Left lung (tissue), 10 donors: ENCODE results near the gene CD19. TPM values are rescaled to one million over a fixed set of nuclear protein-coding genes. Genes with fewer than 3 reads are reported as not detected.
"Not testable (repeated sequence)": the region's sequence is repeated elsewhere in the genome, so short reads cannot be mapped to it uniquely, and the experiment has no call there.

Source experiments
- ATAC-seq: fragments of 200-7000 bp; cut with Tn5 transposase; one replicate; pipeline ENCODE4 v1.9.1; 2020; ENCODE audit warnings: moderate library complexity
- DNase-seq, 4 donors: peaks; one replicate each; pipeline ENCODE4 v3.0.0-alpha.2; 2013 to 2020
- H3K27ac ChIP-seq, 2 donors: fragments of 200-600 bp; sonication (generic) in 1 of 2; one replicate each; pipeline versions ENCODE4 v1.5.0 to v1.8.0; 2020 to 2021
- H3K27me3 ChIP-seq, 2 donors: fragments of 200-600 bp; sonication (generic) in 1 of 2; one replicate each; pipeline versions ENCODE4 v1.5.0 to v1.8.0; 2020 to 2021
- H3K36me3 ChIP-seq, 2 donors: fragments of 200-600 bp; sonication (generic) in 1 of 2; one replicate each; pipeline versions ENCODE4 v1.5.0 to v1.8.0; 2020 to 2021
- H3K4me1 ChIP-seq, 2 donors: fragments of 200-600 bp; one replicate each; pipeline ENCODE4 v1.8.0; 2021
- H3K4me3 ChIP-seq, 2 donors: fragments of 200-600 bp; sonication (generic) in 1 of 2; one replicate each; pipeline versions ENCODE4 v1.5.0 to v1.8.0; 2020 to 2021; ENCODE audit warnings: mild to moderate bottlenecking in 1 of 2
- H3K9me3 ChIP-seq, 2 donors: fragments of 200-600 bp; sonication (generic) in 1 of 2; one replicate each; pipeline versions ENCODE4 v1.5.0 to v1.8.0; 2020 to 2021
- CTCF ChIP-seq, 2 donors: fragments of 200-600 bp; sonication (generic) in 1 of 2; IDR thresholded peaks; one replicate each; pipeline versions ENCODE4 v1.5.0 to v1.8.0; 2021; ENCODE audit warnings: antibody characterized with exemption in 2 of 2
- intact Hi-C, 2 donors: fragments of 100-400 bp; cut with DNase I; formaldehyde crosslinking; loops; one replicate each; pipeline versions ENCODE4 v1.11.2 to v1.14.2; 2022
- polyA plus RNA-seq, 6 donors: library from polyadenylated mRNA; unstranded; fragments of 120-200 nt; gene quantifications; one replicate each; pipeline ENCODE4 v1.2.1, GENCODE V29; 2013; ENCODE audit not compliant: insufficient read length in 6 of 6
- total RNA-seq, 2 donors: library from RNA; stranded (reverse); fragmentation: NEBNext Ultra II Directional; extraction: Animal tissue kit (Norgen Biotek cat#: 25700); gene quantifications; one replicate each; pipeline ENCODE4 v1.2.1, GENCODE V29; 2021
- donor health status: DM: no; HTN: yes; CAD: no.
- donor health status: DM: no; HTN: no; CAD: no.

Gene CD19
- total and polyA plus RNA-seq, 8 donors = 0.29 to 0.85 (median 0.51) TPM

- H3K9me3 ChIP-seq = no peaks in the 10 kb centered on the region
- H3K4me3 ChIP-seq = peak within 1 kb of the TSS; percentile 95 to 97
- peaks cover 0 to 28% of the 10 kb centered on the region in 2 donors for H3K36me3 ChIP-seq
- intact Hi-C loops = no loop called here
- no peaks in the 10 kb centered on the region for H3K27me3 ChIP-seq
- H3K27ac ChIP-seq = peak within 1 kb of the TSS; percentile 82 to 86
- TF ChIP-seq CTCF (IDR thresholded peaks at IDR 0.05) = no peak
- peak; percentile 93 to 100 (median 98) for DNase-seq
- peak; percentile 95 for ATAC-seq
- peaks cover 11 to 42% of the 10 kb centered on the region in 2 donors for H3K4me1 ChIP-seq
Observed at GRCh38 chr16:28974437-28975157, 42.8 kb downstream of the CD19 start, which contains the start of gene SPNS1. TSS of gene SPNS1 (plus strand) at chr16:28974778. CDS start at chr16:28975152, 374 bp downstream.

GRCh38 chr16:28975158-28975599 is 43.4 kb downstream of the CD19 start:
- intact Hi-C loops = no loop called here
- TF ChIP-seq CTCF (IDR thresholded peaks at IDR 0.05) = no peak
- Histone ChIP-seq H3K4me1 (peaks cover 11 to 42% of the 10 kb centered on the region in 2 donors), H3K36me3 (peaks cover 0 to 34% of the 10 kb centered on the region in 2 donors), H3K27me3 (no peaks in the 10 kb centered on the region), H3K9me3 (no peaks in the 10 kb centered on the region), H3K27ac (peak overlapping the region; percentile 82 to 86), H3K4me3 (peak overlapping the region; percentile 95 to 97)
- DNase-seq = peak in 1 of 4 donors; percentile 82
- peak; percentile 10 for ATAC-seq

GRCh38 chr16:28977703-28978662 is 46.2 kb downstream of the CD19 start:
- TF ChIP-seq CTCF (IDR thresholded peaks at IDR 0.05) = peak in 1 of 2 donors; percentile 27
- H3K4me3 ChIP-seq = no peak overlapping the region
- H3K4me1 ChIP-seq = peaks cover 11 to 42% of the 10 kb centered on the region in 2 donors
- peaks cover 0 to 62% of the 10 kb centered on the region in 2 donors for H3K36me3 ChIP-seq
- no peak for ATAC-seq
- peak in 2 of 4 donors; percentile 7 to 39 for DNase-seq
- H3K27ac ChIP-seq = no peak overlapping the region
- intact Hi-C loops = no loop called here
- H3K27me3 ChIP-seq = no peaks in the 10 kb centered on the region
- H3K9me3 ChIP-seq = no peaks in the 10 kb centered on the region

GRCh38 chr16:28980330-28980729 is 48.6 kb downstream of the CD19 start:
- DNase-seq, H3K27me3 ChIP-seq, intact Hi-C loops, H3K4me3 ChIP-seq, H3K9me3 ChIP-seq, H3K27ac ChIP-seq, ATAC-seq: not testable (repeated sequence)
- H3K4me1 ChIP-seq = peaks cover 8 to 46% of the 10 kb centered on the region in 2 donors
- peaks cover 0 to 84% of the 10 kb centered on the region in 2 donors for H3K36me3 ChIP-seq

GRCh38 chr16:28980929-28981328 is 49.2 kb downstream of the CD19 start:
- H3K4me3 ChIP-seq = no peak overlapping the region
- DNase-seq = no peak
- intact Hi-C loops = no loop called here
- H3K36me3 ChIP-seq = peaks cover 0 to 90% of the 10 kb centered on the region in 2 donors
- H3K27ac ChIP-seq = no peak overlapping the region
- H3K27me3 ChIP-seq = no peaks in the 10 kb centered on the region
- H3K9me3 ChIP-seq = no peaks in the 10 kb centered on the region
- H3K4me1 ChIP-seq = peaks cover 2 to 43% of the 10 kb centered on the region in 2 donors
- no peak for TF ChIP-seq CTCF (IDR thresholded peaks at IDR 0.05)
- no peak for ATAC-seq
